HG03460 (cell line): ENCODE results near the gene SLC25A22.

Source experiments
- ATAC-seq: cut with Tn5 transposase; IDR thresholded peaks from one replicate; pipeline ENCODE4 v1.9.1; 2021; ENCODE audit not compliant: unreplicated experiment

SLC25A22 gene

DNA sequence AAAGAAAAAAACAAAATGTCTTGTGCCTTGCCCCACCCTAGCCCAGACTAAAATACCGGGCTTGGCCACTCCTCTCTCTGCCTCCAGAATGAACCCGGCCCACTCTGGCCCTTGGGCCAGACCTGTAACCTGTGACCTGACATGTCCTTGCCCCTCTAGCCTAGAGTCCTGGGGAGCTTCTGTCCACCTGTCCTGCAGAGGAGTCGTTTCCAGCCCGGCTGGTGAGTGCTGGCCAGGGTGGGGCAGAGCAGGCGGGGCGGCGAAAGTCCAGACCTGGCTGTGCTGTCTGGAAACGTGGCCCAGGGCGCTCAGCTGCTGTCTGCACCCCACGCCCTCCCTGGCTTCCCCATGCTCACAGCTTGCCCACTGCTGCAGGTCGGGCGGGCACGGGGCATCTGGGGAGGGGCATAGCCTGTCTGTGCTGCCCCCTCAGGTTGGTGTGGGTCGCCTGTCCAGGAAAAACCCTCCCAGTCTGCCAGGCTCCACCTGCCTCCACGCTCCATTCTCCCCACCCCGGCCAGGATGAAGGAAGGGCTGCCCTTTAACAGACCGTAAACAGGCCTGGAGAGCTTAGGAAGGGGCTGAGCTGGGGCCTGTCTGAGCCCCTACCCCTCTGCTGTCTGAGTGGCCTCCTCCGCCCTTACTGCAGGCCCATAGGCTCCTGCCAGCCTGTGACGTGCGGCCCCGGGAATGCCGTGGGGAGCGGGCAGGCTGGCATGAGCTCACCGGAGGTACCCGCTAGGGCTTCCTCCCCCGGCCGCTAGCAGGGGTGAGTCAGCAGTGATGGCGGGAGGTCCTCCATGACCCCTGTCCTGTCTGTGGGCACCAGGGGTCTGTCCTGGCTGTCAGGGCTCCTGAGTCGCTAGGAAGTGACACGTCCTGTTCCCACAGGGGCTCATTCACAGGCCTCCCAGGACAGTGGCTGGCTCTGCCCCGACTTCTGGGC lies 36.6 kb upstream of the SLC25A22 start:
- ATAC-seq: no peak

DNA sequence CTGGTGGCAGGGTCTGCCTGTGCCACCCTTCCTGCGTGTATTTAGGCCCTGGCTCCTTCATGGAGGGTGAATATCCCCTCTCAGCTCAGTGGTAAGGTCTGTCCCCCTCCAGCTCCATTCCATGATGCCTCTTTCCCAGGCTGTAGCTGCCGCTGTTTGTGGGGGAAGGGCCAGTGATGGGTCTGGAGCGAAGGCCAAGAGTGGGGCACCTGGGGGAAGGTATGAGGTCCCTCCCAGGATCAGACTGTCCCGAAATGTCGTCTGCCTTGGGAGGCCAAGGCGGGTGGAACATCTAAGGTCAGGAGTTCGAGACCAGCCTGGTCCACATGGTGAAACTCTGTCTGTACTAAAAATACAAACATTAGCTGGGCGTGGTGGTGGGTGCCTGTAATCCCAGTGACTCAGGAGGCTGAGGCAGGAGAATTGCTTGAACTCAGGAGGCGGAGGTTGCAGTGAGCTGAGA lies 35.8 kb upstream of the SLC25A22 start:
- no peak for ATAC-seq

DNA sequence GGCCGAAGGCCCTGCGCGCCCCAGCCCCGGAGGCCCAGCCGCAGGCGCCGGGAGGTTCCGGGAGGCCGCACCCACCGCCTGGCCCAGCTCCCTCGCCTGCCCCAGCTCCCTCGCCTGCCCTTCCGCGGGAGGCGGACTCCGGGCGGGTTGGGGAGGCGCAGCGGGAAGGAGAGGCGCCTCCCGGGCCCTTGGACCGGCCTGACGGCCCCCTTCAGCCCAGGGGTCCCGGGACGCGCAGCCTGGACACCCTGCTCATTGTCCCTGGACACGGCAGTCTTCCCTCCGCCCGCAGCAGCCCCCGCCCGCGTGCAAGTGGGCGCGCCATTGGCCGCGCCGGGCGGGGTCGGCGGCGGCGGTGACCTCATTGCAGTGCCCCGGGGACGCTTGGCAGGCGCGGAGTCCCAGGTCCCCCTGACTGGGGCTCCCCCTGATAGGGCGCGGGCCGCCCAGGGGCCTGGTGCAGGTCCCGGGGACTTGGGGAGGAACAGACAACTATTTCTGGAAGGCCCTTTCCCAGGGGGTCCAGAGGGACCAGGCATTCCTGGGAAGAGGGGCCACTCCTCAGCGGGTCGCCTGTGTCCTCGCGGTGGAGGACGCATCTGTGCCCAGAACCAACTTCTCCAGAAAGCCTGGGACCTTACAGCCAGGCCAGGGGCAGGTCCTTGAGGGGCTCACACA lies 35.2 kb upstream of the SLC25A22 start:
- ATAC-seq: no peak

DNA sequence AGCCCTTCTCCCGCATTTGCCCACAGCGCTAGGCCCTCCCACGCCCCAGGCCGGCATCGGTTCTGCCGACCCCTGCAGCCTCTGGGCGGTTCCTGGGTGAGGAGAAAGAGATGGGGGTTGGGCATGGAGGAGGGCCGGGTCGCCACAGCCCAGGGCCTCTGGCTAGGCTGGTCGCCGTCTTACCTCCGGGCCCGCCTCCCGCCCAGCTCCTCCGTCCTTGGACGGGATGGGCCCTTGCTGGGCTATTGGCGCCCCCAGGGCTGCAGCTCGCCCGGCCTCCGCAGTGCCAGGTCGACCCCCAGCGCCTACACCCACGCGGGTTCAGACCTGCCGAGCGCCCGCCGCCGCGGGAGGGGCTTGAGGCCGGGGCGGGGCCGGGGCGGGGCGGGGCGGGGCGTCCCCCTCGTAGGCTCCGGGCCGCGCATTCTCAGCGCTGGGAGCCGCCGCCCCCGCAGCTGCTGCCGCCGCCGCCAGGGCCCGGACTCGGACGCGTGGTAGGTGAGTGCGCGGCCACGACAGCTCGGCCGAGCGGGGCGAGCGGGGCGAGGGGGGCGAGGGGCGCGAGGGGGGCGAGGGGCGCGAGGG lies 34.5 kb upstream of the SLC25A22 start, which contains the start of gene CD151:
CD151 (plus strand) TSS at position 424 of the 585 bp plus-strand sequence. CDS start 3,118 bp downstream, outside the sequence.
- no peak for ATAC-seq

DNA sequence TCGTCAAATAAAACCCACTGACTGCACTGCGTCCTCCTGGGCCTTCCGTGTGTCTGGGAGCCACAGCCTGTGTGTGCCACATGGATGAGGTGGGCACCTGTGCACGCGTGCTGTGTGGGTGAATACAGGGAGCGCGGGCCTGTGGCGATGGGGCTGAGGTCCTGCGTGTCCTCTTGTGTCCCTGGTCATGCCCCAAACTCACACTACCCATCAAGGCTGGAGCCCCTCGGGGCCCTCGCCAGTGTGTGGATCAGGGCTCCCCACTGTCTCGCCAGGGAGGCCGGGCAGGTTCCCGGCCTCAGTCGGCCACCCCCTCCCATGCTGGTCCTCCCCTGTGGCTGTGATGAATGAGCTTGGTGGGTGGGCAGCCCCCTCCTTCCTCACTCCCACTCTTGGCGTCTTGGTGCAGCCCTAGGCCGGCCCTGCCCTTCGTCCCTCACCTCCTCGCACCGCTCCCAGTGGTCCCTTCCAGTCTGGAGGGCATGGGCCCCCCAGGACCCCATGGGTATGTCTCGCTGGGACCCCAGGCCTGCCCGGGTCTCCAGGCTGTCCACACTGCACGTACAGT lies 34.0 kb upstream of the SLC25A22 start:
- no peak for ATAC-seq

DNA sequence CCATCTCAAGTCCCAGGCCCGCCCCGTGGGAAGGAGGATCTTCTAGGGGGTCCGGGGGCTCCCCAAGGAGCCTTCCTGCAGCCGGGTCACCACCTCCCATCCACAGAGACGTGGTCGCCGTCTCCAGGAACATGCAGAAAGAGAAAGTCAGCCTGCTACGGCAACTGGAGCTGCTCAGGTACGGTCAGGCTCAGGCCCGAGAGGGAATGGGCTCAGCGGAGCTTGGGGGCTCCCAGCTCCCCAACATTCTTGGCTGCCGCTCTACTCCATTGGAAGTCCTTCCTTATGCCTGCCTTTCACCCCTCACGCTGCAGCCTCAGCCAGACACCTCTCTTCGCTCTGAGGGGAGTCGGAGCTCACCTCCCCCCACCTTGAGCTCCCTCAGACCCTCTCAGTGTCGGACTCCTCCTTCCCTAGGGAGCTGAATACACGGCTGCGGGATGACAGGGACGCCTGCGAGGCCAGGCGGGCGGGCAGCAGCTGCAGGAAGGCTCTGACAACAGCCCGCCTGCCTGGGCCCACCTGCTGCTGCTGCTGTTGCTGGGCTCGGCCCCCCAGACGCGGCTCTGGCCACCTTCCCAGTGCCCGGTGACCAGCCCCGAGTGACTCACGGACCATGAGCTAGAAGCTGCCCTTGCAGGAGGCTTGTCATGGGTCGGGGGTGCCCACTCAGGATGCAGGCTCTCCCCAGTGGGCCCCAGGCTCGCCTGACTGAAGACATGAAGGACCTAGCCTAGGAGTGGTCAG lies 33.2 kb upstream of the SLC25A22 start:
- ATAC-seq: no peak

DNA sequence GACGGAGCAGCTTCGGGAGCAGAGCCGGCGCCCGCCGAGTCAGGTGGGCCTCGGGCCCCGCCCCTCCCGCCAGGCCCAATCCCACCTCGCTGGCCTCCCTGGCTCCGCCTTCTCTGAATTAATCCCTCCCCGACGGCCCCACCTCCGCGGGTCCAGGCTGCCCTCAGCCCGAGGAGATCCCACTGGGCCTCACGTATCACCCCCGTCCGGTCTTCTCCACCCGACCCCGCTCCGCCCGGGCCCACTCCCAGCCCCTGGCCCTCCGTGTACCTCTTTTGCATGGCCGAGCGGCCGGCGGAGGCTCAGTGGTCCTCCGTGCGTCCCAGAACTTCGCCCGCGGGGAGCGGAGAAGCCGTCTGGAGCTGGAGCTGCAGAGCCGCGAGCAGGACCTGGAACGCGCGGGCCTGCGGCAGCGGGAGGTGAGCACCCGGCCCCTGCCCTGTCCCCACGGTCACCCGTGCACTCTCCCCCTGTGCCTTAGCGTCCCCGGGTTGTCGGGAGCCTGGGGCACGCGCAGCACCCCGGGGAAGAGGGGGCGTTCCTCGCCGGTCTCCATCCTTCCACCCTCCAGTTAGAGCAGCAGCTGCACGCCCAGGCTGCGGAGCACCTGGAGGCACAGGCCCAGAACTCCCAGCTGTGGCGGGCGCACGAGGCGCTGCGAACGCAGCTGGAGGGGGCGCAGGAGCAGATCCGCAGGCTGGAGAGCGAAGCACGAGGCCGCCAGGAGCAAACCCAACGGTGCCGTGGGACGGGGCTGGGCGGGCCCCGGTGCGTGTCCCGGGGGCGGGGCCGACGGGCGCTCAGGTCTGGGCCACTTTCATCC lies 32.4 kb upstream of the SLC25A22 start:
- ATAC-seq: peak; percentile 30

DNA sequence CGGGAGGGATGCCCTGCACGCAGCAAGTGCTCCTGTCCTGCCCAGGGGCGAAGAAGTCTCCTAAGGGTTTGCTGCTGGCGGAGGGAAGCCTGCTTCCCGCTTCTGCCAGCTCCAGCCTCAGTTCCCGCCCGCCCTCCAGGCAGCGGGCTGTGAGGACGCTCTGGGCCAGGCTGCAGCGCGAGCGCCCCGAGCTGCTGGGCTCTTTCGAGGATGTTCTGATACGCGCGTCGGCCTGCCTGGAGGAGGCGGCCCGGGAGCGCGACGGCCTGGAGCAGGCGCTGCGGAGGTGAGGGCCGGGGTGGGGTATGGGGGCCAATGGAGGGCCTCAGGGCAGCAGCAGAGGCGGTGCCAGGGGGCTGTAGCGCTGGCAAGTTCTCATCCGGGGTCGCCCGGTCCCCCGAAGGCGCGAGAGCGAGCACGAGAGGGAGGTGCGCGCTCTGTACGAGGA lies 31.8 kb upstream of the SLC25A22 start:
- ATAC-seq: no peak

DNA sequence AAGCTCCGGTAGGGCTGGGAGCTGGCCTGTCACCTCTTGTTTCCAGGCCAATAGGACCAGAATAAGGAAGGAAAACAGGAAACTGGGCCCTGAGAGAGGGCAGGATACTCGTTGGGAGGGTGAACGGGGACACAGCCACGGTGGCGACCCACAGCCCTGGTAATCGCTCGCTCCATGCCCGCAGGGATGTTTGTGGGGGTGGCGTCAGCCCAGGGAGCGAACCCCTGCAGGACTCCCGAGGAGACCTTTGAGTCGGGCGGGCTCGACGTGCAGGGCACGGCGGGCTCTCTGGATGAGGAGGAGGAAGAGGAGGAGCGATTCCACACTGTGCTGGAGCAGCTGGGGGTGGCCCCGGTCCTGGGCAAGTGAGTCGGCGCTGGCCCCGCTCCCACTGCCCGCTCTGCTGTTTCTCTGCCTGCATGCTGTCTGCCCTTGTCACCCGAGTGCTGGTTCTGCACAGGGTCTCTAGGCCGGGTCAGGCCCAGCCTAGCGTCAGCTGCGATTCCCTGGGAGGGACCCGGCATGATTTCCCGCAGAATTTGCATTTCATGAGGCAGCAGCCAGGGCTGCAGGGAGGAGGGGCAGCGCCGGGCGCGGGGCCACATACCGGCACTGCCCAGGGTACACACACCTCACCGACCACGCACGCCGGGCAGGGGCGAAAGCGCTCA lies 31.2 kb upstream of the SLC25A22 start:
- ATAC-seq: no peak

DNA sequence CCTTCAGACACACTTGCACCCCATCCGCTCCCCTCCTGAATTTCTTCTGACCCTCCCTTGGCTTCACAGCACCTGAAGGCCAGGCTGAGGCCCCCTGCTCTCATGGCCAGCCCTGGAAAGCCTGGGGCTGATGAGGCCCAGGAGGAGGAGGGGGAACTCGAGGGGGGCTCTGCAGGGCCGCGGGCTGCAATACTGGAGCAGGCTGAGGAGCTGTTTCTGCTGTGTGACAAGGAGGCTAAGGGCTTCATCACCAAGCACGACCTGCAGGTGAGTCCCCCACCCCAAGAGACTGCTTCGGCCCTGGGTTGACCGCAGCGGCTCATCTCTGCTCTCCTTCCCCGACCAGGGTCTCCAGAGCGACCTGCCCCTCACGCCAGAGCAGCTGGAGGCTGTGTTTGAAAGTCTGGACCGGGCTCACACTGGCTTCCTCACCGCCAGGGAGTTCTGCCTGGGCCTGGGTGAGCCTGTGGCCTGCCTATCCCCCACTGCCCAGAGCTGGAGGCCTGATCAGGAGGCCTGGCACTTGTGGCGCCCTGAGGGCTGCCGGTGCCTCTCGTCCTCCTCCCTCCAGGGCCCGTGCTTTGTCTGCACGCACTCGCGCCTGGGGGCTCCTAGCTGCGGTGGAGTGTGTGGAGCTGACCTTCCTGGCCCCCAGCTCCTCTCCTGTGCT lies 30.6 kb upstream of the SLC25A22 start:
- ATAC-seq: no peak

DNA sequence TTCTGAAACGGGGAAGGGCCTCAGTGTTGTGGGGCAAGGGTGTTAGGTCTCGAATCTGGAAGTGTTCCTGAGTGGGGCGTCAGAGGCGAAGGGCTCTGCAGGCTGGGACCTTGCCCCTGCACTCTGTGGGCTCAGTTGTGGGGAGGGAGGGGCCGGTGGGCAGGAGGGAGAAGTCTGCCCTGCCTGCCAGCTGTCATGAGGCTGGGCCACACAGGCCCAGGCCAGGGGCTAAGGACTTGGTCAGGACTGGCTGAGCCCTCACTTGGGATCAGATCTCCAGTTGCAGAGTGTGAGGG lies 29.8 kb upstream of the SLC25A22 start, which contains the start of gene CRACR2B:
CRACR2B (plus strand) TSS at position 23 of the 296 bp plus-strand sequence. CDS start 689 bp downstream, outside the sequence.
- ATAC-seq: no peak

DNA sequence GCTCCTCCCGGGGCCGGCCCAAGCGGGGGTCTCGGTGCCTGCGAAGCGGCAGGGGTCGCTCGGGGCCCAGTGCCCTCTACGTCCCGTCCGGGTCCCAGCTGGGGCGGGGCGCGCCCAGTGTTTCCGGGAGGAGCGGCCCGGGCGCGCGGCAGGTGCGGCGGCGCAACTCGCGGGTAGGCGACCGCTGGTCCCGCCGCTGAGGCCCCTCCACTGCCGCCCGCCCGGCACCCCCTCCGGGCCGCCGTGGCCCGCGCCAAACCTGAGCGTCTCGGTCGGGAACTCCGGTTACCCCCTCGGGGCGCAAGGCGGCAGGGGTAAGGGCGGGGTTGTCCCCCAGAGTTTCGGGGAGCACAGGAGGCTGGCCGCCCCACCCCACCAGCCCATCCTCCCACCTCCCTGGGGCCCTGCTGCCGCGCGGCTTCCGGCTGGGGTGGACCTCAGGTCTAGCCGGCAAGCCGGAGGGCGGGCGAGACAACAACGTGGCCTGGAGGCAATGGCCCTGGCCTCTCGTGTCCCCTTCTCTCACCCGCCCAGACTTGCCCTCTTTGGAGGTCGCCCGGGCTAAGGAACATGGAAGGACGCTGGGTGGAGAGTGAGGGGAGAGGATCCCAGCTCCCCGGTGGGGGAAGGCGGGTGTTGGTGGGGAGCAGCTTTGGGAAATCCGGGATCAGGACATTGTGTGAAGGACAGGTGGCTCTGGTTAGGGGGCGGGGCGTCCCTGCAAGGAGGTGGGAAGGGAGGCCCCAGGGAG lies 29.2 kb upstream of the SLC25A22 start:
- ATAC-seq: peak; percentile 37

DNA sequence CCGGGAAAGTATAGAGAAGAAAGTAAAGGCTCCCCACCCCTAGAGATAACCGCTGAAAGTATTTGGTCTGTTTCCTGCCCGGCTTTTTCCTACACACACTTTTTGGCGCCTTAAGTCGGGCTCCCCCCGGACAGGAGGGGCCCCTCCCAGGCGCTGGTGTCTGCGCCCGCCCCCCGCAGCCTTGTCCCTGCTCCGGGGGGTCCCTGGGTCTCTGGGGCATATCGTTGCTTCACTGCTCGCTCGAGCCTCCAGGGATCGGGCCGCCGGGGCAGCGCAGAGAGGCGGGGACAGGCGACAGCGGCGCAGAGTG lies 28.7 kb upstream of the SLC25A22 start:
- no peak for ATAC-seq

DNA sequence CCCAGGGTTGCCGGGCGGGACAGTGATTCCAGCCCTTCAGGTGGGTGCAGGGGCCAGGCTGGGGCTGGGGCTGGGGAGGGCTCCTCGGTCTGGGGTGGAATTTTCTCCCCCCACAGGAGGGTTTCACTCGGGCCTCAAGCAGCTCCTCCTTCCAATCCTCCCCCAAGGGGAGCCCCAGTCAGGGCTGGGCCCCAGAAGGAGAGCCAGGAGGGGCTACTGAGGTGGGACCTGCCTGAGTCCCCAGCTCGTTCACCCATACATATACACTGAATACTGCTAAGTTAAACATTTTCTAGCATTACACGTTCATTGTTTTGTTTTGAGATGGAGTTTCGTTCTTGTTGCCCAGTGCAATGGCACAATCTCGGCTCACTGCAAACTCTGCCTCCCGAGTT lies 28.1 kb upstream of the SLC25A22 start:
- no peak for ATAC-seq

DNA sequence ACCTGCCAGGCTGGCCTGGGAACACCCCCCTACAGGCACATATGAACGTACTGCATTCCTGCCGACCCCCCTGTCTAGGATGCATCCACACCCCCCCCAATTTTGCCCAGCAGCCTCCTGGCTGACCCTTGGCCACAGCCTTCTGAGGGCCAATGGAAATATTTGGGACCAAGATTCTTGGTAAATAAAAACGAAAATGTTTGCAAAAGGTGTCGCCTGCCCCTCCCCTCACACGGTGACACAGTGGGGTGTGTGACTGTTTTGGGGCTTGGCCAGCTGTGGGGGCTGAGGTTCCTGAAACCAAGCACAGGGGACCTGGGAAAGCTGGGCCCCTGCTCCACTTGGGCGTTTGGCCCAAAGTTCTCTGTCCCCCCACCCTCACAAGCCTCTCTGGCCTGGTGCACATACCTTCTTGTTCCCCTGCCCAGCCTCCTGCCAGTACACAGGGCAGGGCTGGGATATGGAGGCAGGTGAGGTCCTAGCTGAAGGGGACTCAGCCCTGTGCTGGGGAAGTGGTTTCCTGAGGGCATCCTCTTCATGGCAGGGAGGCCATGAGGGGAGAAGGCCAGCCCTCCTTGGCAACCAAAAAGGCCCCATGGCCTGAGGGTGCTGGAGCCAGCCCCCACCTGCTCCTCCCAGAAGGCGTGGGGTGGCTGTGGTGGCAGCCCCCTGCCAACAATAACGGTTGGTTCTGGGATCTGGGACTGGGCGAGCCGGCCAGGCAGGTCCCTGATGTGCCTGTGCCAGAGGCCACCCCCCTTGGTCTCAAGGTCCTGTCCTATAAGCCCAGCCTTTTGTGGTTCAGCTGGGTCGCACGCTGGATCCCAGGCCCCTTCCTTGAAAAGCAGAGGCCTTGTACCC lies 27.5 kb upstream of the SLC25A22 start:
- no peak for ATAC-seq

DNA sequence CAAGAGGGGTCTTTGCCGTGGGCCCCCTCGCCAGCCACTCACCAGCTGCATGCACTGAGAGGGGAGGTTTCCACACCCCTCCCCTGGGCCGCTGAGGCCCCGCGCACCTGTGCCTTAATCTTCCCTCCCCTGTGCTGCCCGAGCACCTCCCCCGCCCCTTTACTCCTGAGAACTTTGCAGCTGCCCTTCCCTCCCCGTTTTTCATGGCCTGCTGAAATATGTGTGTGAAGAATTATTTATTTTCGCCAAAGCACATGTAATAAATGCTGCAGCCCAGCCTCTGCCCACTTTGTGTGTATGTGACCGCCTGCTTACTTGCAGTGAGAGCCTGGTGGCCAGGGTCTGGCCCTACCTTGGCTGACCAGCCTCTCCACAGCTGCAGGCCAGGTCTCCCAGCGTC lies 26.9 kb upstream of the SLC25A22 start:
- ATAC-seq: no peak

DNA sequence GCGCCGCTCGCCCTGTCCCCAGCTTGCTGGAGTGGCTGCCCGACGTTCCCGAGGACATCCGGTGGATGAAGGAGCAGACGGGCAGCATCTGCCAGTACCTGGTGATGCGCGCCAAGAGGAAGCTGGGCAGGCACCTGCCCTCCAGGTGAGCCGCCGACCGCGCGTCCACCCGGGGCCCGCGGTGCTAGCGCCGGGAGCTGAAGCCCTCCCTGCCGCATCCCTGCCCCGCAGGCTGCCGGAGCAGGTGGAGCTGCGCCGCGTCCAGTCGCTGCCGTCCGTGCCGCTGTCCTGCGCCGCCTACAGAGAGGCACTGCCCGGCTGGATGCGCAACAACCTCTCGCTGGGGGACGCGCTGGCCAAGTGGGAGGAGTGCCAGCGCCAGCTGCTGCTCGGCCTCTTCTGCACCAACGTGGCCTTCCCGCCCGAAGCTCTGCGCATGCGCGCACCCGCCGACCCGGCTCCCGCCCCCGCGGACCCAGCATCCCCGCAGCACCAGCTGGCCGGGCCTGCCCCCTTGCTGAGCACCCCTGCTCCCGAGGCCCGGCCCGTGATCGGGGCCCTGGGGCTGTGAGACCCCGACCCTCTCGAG lies 26.3 kb upstream of the SLC25A22 start:
- no peak for ATAC-seq
